Subcutaneous adipose tissue (tissue), 4 donors: Measurements from ENCODE around the gene ATP6V0A1. TPM values are rescaled to one million over a fixed set of nuclear protein-coding genes. Genes with fewer than 3 reads are reported as not detected.
"Not testable (repeated sequence)": the region's sequence is repeated elsewhere in the genome, so short reads cannot be mapped to it uniquely, and the experiment has no call there.

ENCODE experiments used
- total RNA-seq, 4 donors: library from RNA; depleted of rRNA; stranded (reverse); fragments of >200 nt; gene quantifications; one replicate each; pipeline ENCODE4 v1.1.0, GENCODE V29; 2016
- TF ChIP-seq, protein P1 (sequence below): fragments of 450-650 bp; IDR thresholded peaks from one replicate; pipeline ENCODE4 v1.5.1; 2016; ENCODE audit warnings: low read depth, mild to moderate bottlenecking, control low read depth, antibody characterized with exemption, moderate library complexity

ATP6V0A1 gene
- total RNA-seq, 4 donors from 2014 or later = 53.0 to 113 (median 56.1) TPM

GRCh38 chr17:42548070-42548837 lies 89.6 kb downstream of the ATP6V0A1 start:
- TF ChIP-seq, protein P1, sequence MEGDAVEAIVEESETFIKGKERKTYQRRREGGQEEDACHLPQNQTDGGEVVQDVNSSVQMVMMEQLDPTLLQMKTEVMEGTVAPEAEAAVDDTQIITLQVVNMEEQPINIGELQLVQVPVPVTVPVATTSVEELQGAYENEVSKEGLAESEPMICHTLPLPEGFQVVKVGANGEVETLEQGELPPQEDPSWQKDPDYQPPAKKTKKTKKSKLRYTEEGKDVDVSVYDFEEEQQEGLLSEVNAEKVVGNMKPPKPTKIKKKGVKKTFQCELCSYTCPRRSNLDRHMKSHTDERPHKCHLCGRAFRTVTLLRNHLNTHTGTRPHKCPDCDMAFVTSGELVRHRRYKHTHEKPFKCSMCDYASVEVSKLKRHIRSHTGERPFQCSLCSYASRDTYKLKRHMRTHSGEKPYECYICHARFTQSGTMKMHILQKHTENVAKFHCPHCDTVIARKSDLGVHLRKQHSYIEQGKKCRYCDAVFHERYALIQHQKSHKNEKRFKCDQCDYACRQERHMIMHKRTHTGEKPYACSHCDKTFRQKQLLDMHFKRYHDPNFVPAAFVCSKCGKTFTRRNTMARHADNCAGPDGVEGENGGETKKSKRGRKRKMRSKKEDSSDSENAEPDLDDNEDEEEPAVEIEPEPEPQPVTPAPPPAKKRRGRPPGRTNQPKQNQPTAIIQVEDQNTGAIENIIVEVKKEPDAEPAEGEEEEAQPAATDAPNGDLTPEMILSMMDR = no peak

DNA sequence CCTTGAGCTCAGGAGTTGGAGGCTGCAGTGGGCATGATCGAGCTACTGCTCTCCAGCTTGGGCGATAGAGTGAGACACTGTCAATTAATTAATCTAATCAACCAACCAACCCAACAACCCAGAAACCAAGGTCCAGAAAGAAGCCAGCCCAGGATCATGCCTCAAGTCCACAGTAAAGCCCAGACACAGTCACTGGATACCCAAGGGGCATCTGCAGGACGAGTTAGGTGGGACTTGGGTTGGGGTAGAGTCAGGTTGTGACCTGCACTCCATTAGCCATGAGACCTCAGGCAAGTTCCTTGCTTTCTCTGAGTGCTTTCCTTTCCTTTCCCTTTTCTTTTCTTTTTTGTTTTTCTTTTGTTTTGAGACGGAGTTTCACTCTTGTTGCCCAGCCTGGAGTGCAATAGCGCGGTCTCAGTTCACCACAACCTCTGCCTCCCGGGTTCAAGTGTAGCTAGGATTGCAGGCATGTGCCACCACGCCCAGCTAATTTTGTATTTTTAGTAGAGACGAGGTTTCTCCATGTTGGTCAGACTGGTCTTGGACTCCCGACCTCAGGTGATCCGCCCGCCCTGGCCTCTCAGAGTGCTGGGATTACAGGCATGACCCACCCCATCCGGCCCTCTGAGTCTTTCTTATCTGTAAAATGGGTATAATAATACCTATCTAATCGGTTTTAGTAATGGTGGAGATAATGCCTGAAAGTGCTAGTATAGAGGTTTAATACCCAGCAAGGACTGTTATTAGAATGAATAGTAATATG lies 90.5 kb downstream of the ATP6V0A1 start:
- TF ChIP-seq, protein P1 = no peak

DNA sequence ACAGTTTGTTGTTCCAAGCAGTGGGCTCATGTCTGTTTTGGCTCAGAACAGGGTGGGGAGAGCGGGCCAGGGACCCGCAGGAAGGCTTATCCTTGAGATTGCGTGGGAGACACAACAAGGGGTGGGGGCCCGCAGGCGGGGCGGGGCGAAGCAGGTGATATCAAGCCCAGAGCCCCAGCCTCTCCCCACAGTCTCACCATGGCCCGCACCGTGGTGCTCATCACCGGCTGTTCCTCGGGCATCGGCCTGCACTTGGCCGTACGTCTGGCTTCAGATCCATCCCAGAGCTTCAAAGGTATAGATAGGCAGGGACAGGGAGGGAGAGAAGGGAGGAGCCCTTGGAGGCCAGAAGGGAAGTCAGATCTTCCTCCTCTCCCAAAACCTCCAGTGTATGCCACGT lies 94.1 kb downstream of the ATP6V0A1 start, which contains the start of gene HSD17B1:
HSD17B1 (plus strand) TSS at position 188 of the 400 bp plus-strand sequence; CDS start at position 199, 11 bp downstream.
- TF ChIP-seq, protein P1 = not testable (repeated sequence)

DNA sequence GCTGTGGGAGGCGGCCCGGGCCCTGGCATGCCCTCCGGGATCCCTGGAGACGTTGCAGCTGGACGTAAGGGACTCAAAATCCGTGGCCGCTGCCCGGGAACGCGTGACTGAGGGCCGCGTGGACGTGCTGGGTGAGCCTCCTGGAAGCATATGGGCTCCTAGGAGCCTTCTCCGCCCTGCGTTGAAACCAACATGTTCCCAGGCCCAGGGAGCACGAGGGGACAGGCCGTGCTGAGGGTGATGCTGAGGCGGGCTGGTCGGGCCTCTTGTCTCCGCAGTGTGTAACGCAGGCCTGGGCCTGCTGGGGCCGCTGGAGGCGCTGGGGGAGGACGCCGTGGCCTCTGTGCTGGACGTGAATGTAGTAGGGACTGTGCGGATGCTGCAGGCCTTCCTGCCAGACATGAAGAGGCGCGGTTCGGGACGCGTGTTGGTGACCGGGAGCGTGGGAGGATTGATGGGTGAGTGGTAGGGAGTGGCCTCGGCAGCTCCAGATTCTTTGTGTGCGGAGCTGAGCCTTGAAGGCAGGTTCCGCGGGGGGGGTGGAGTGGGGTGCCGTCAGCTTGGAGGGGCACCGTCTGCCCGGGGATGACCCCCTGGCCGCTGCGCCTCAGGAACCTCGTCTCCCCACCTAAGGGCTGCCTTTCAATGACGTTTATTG lies 94.6 kb downstream of the ATP6V0A1 start:
- TF ChIP-seq, protein P1 = no peak

GRCh38 chr17:42553866-42554249 lies 95.2 kb downstream of the ATP6V0A1 start:
- TF ChIP-seq, protein P1 = no peak

GRCh38 chr17:42554250-42555121 lies 95.8 kb downstream of the ATP6V0A1 start:
- TF ChIP-seq, protein P1 = no peak
